T-helper 2 cell treated with Interferon-gamma antibody and Interleukin-4, amounts not matched to agents 5 μg/mL and 100 μg/mL, for 36 hours (primary cell): ENCODE results near the gene XPC.
"Not testable (repeated sequence)": the region's sequence is repeated elsewhere in the genome, so short reads cannot be mapped to it uniquely, and the experiment has no call there.

ENCODE experiments used
- DNase-seq: peaks from one replicate; pipeline ENCODE4 v3.0.0; 2021; ENCODE audit warnings: low spot score
- H3K27ac Mint-ChIP-seq: one replicate; pipeline ENCODE4 v1.8.0; 2021; ENCODE audit warnings: mild to moderate bottlenecking, mixed read lengths
- H3K27me3 Mint-ChIP-seq: one replicate; pipeline ENCODE4 v1.8.0; 2021; ENCODE audit warnings: low read depth, mixed read lengths
- H3K36me3 Mint-ChIP-seq: one replicate; pipeline ENCODE4 v1.8.0; 2021; ENCODE audit warnings: low read depth, mixed read lengths
- H3K4me1 Mint-ChIP-seq: one replicate; pipeline ENCODE4 v1.8.0; 2021; ENCODE audit warnings: low read depth, mixed read lengths
- H3K4me3 Mint-ChIP-seq: one replicate; pipeline ENCODE4 v1.8.0; 2022; ENCODE audit warnings: mild to moderate bottlenecking, moderate library complexity, mixed read lengths
- H3K9me3 Mint-ChIP-seq: one replicate; pipeline ENCODE4 v1.8.0; 2021; ENCODE audit warnings: mixed read lengths

Gene XPC

GRCh38 chr3:14125193-14126016 lies 53.0 kb downstream of the XPC start:
- Mint-ChIP-seq H3K27me3 (no peaks in the 10 kb centered on the region), H3K27ac (peak overlapping the region; percentile 92), H3K4me3 (peak overlapping the region; percentile 94), H3K4me1 (peaks cover 42% of the 10 kb centered on the region), H3K9me3 (no peaks in the 10 kb centered on the region), H3K36me3 (peaks cover 39% of the 10 kb centered on the region)
- peak; percentile 68 for DNase-seq

GRCh38 chr3:14124615-14125192 lies 53.7 kb downstream of the XPC start, which contains the start of the genes CHCHD4 and TMEM43:
TSS of gene CHCHD4 (minus strand) at chr3:14124870. CDS start at chr3:14124676, 194 bp downstream.
TSS of gene TMEM43 (plus strand) at chr3:14125052. CDS start at chr3:14125194, 142 bp downstream.
- Mint-ChIP-seq H3K27ac (peak within 1 kb of the TSS; percentile 92), H3K9me3 (no peaks in the 10 kb centered on the region), H3K27me3 (no peaks in the 10 kb centered on the region), H3K4me1 (peaks cover 42% of the 10 kb centered on the region), H3K36me3 (peaks cover 36% of the 10 kb centered on the region), H3K4me3 (peak within 1 kb of the TSS; percentile 94)
- DNase-seq: peak; percentile 99

GRCh38 chr3:14124223-14124614 lies 54.2 kb downstream of the XPC start:
- Mint-ChIP-seq H3K4me1 (peaks cover 42% of the 10 kb centered on the region), H3K9me3 (no peaks in the 10 kb centered on the region), H3K27me3 (no peaks in the 10 kb centered on the region), H3K36me3 (peaks cover 32% of the 10 kb centered on the region), H3K4me3 (peak overlapping the region; percentile 90), H3K27ac (peak overlapping the region; percentile 89)
- DNase-seq: peak; percentile 62

GRCh38 chr3:14123308-14124222 lies 54.8 kb downstream of the XPC start:
- no peak for DNase-seq
- peak overlapping the region; percentile 89 for H3K27ac Mint-ChIP-seq
- H3K27me3 Mint-ChIP-seq: no peaks in the 10 kb centered on the region
- peak overlapping the region; percentile 90 for H3K4me3 Mint-ChIP-seq
- peaks cover 42% of the 10 kb centered on the region for H3K4me1 Mint-ChIP-seq
- H3K9me3 Mint-ChIP-seq: no peaks in the 10 kb centered on the region
- peaks cover 27% of the 10 kb centered on the region for H3K36me3 Mint-ChIP-seq

- peak overlapping the region; percentile 59 for H3K4me3 Mint-ChIP-seq
- H3K36me3 Mint-ChIP-seq: peaks cover 15% of the 10 kb centered on the region
- peak overlapping the region; percentile 69 for H3K27ac Mint-ChIP-seq
- H3K27me3 Mint-ChIP-seq: no peaks in the 10 kb centered on the region
- no peaks in the 10 kb centered on the region for H3K9me3 Mint-ChIP-seq
- DNase-seq: peak; percentile 4
- H3K4me1 Mint-ChIP-seq: peaks cover 30% of the 10 kb centered on the region
Observed at GRCh38 chr3:14122301-14122700, 56.1 kb downstream of the XPC start.

GRCh38 chr3:14121859-14122258 lies 56.5 kb downstream of the XPC start:
- peaks cover 27% of the 10 kb centered on the region for H3K4me1 Mint-ChIP-seq
- H3K27ac Mint-ChIP-seq: no peak overlapping the region
- no peak overlapping the region for H3K4me3 Mint-ChIP-seq
- no peaks in the 10 kb centered on the region for H3K9me3 Mint-ChIP-seq
- no peaks in the 10 kb centered on the region for H3K27me3 Mint-ChIP-seq
- peaks cover 13% of the 10 kb centered on the region for H3K36me3 Mint-ChIP-seq
- peak; percentile 2 for DNase-seq

- H3K9me3 Mint-ChIP-seq, H3K27ac Mint-ChIP-seq, H3K27me3 Mint-ChIP-seq, H3K4me3 Mint-ChIP-seq, DNase-seq: not testable (repeated sequence)
- peaks cover 18% of the 10 kb centered on the region for H3K4me1 Mint-ChIP-seq
- H3K36me3 Mint-ChIP-seq: peaks cover 16% of the 10 kb centered on the region
Observed at GRCh38 chr3:14120921-14121448, 57.4 kb downstream of the XPC start.

- Mint-ChIP-seq H3K36me3 (peaks cover 16% of the 10 kb centered on the region), H3K27me3 (no peaks in the 10 kb centered on the region), H3K27ac (no peak overlapping the region), H3K4me3 (no peak overlapping the region), H3K4me1 (peaks cover 14% of the 10 kb centered on the region), H3K9me3 (no peaks in the 10 kb centered on the region)
- peak; percentile 2 for DNase-seq
Observed at GRCh38 chr3:14120111-14120920, 58.1 kb downstream of the XPC start.

- DNase-seq: peak; percentile 2
- Mint-ChIP-seq H3K9me3 (no peaks in the 10 kb centered on the region), H3K4me3 (no peak overlapping the region), H3K36me3 (peaks cover 16% of the 10 kb centered on the region), H3K27me3 (no peaks in the 10 kb centered on the region), H3K4me1 (peaks cover 14% of the 10 kb centered on the region), H3K27ac (no peak overlapping the region)
Observed at GRCh38 chr3:14119651-14120050, 58.8 kb downstream of the XPC start.

GRCh38 chr3:14118400-14119381 lies 59.7 kb downstream of the XPC start:
- peak; percentile 2 for DNase-seq
- Mint-ChIP-seq H3K9me3 (no peaks in the 10 kb centered on the region), H3K27me3 (no peaks in the 10 kb centered on the region), H3K4me1 (peaks cover 13% of the 10 kb centered on the region), H3K4me3 (no peak overlapping the region), H3K36me3 (peaks cover 18% of the 10 kb centered on the region), H3K27ac (no peak overlapping the region)

GRCh38 chr3:14117468-14118399 lies 60.7 kb downstream of the XPC start:
- DNase-seq: peak; percentile 1
- Mint-ChIP-seq H3K9me3 (no peaks in the 10 kb centered on the region), H3K27me3 (no peaks in the 10 kb centered on the region), H3K36me3 (peaks cover 26% of the 10 kb centered on the region), H3K4me3 (no peak overlapping the region), H3K27ac (no peak overlapping the region), H3K4me1 (peaks cover 6% of the 10 kb centered on the region)
